ENCODE results near the gene PKP4. TPM values are rescaled to one million over a fixed set of nuclear protein-coding genes. Genes with fewer than 3 reads are reported as not detected.

The PKP4 gene
- total RNA-seq, 1 experiment from 2014 or later = 67.7 TPM

DNA sequence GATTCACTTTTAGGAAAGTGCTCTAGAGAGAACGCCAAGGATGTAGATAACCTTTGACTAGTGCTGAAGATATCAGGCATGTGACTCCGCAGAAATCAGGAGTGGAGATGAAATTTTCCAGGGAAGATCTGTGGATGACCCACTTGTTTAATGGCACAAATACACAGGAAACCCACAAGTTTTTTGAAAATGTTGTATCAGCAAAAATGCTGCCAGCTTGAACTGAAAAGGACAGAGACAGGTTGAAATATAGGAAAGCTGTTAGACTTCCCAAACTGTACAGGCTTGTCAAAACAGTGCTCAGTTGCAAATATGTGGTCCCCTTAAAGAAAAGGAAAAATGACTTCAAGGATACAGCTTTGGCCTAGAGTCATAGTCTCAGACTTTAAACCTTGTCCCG, 96.5 kb downstream of the PKP4 start:
- H3K9me3 ChIP-seq (ENCODE audit: low read depth, low read length, poor library complexity, severe bottlenecking) = no peaks in the 10 kb centered on the region
- ChIA-PET POLR2A (ENCODE audit: low non-redundant PET) (no interaction called here), CTCF (no interaction called here)
- intact Hi-C loops (cut with micrococcal nuclease; ENCODE audit: unreplicated experiment) = no loop called here
- no TSS peak for BruUV-seq (replicated peaks)
- H3K27ac ChIP-seq (ENCODE audit: low read depth, low read length, poor library complexity, severe bottlenecking) = no peak overlapping the region
- no peaks in the 10 kb centered on the region for H3K27me3 ChIP-seq (replicated peaks; ENCODE audit: insufficient read depth, low read depth, low read length, poor library complexity)
- no peak for DNase-seq (ENCODE audit: low spot score)
- TF ChIP-seq, protein P1, sequence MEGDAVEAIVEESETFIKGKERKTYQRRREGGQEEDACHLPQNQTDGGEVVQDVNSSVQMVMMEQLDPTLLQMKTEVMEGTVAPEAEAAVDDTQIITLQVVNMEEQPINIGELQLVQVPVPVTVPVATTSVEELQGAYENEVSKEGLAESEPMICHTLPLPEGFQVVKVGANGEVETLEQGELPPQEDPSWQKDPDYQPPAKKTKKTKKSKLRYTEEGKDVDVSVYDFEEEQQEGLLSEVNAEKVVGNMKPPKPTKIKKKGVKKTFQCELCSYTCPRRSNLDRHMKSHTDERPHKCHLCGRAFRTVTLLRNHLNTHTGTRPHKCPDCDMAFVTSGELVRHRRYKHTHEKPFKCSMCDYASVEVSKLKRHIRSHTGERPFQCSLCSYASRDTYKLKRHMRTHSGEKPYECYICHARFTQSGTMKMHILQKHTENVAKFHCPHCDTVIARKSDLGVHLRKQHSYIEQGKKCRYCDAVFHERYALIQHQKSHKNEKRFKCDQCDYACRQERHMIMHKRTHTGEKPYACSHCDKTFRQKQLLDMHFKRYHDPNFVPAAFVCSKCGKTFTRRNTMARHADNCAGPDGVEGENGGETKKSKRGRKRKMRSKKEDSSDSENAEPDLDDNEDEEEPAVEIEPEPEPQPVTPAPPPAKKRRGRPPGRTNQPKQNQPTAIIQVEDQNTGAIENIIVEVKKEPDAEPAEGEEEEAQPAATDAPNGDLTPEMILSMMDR (conservative IDR thresholded peaks at IDR 0.05; ENCODE audit: low read depth, low read length) = no peak
- no peak for TF ChIP-seq EZH2 (IDR thresholded peaks at IDR 0.05; ENCODE audit: borderline replicate concordance, low read depth, low read length, poor library complexity, severe bottlenecking)
- no peak overlapping the region for H3K4me3 ChIP-seq (ENCODE audit: low read depth, low read length, poor library complexity, severe bottlenecking)
- no peaks in the 10 kb centered on the region for H3K4me1 ChIP-seq (ENCODE audit: insufficient read depth, low read length, poor library complexity, severe bottlenecking)
- no peaks in the 10 kb centered on the region for H3K36me3 ChIP-seq (ENCODE audit: insufficient read depth, low read length, poor library complexity, severe bottlenecking)

DNA sequence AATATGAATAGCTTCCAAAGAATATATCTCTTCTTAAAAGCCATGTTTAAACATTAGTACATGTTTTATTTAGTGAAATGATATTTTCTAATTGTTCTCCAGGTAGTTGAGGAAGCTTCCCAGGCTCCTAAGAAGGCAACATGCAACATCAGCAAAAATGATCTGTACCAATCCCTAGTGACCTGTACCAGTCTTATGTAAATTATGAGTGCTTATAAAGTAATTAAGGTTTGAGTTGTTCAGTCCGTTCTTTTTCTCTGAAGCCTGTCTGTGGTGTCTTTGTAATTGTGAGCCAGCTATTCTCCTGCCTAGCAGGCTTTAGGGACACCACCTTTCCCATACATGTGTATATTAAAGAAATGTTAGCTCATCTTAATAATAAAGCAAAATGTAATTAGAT, 98.2 kb downstream of the PKP4 start:
- Histone ChIP-seq H3K4me1 (ENCODE audit: insufficient read depth, low read length, poor library complexity, severe bottlenecking) (no peaks in the 10 kb centered on the region), H3K9me3 (ENCODE audit: low read depth, low read length, poor library complexity, severe bottlenecking) (no peaks in the 10 kb centered on the region), H3K4me3 (ENCODE audit: low read depth, low read length, poor library complexity, severe bottlenecking) (no peak overlapping the region), H3K36me3 (ENCODE audit: insufficient read depth, low read length, poor library complexity, severe bottlenecking) (no peaks in the 10 kb centered on the region), H3K27me3 (replicated peaks; ENCODE audit: insufficient read depth, low read depth, low read length, poor library complexity) (no peaks in the 10 kb centered on the region), H3K27ac (ENCODE audit: low read depth, low read length, poor library complexity, severe bottlenecking) (no peak overlapping the region)
- no peak for DNase-seq (ENCODE audit: low spot score)
- BruUV-seq (replicated peaks) = no TSS peak
- ChIA-PET POLR2A (ENCODE audit: low non-redundant PET) (no interaction called here), CTCF (no interaction called here)
- TF ChIP-seq, protein P1 (conservative IDR thresholded peaks at IDR 0.05; ENCODE audit: low read depth, low read length) = no peak
- TF ChIP-seq EZH2 (IDR thresholded peaks at IDR 0.05; ENCODE audit: borderline replicate concordance, low read depth, low read length, poor library complexity, severe bottlenecking) = no peak
- intact Hi-C loops (cut with micrococcal nuclease; ENCODE audit: unreplicated experiment) = no loop called here

DNA sequence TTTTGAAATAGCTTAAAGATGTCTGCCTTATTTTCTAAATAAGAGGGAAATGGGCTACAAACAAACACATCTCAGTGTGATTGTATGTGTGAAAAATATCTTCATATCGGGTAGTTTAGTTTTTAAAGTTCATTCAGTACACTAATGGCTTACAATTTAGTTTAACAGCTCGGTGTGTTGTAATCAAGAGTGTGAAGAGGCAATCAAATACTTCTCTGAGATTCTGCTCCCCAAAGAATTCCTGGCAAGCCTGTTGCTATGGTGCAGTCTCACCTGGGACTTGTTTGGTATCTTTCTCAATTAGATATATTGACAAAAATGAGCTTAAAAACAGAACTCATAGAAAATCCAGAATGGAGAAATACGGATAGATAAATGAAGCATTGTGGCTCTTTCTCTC, 99.4 kb downstream of the PKP4 start:
- no peaks in the 10 kb centered on the region for H3K9me3 ChIP-seq (ENCODE audit: low read depth, low read length, poor library complexity, severe bottlenecking)
- H3K27ac ChIP-seq (ENCODE audit: low read depth, low read length, poor library complexity, severe bottlenecking) = no peak overlapping the region
- ChIA-PET CTCF (no interaction called here), POLR2A (ENCODE audit: low non-redundant PET) (no interaction called here)
- intact Hi-C loops (cut with micrococcal nuclease; ENCODE audit: unreplicated experiment) = no loop called here
- no peaks in the 10 kb centered on the region for H3K36me3 ChIP-seq (ENCODE audit: insufficient read depth, low read length, poor library complexity, severe bottlenecking)
- H3K27me3 ChIP-seq (replicated peaks; ENCODE audit: insufficient read depth, low read depth, low read length, poor library complexity) = no peaks in the 10 kb centered on the region
- no peak for TF ChIP-seq EZH2 (IDR thresholded peaks at IDR 0.05; ENCODE audit: borderline replicate concordance, low read depth, low read length, poor library complexity, severe bottlenecking)
- TF ChIP-seq, protein P1 (conservative IDR thresholded peaks at IDR 0.05; ENCODE audit: low read depth, low read length) = no peak
- H3K4me1 ChIP-seq (ENCODE audit: insufficient read depth, low read length, poor library complexity, severe bottlenecking) = no peaks in the 10 kb centered on the region
- no TSS peak for BruUV-seq (replicated peaks)
- no peak for DNase-seq (ENCODE audit: low spot score)
- H3K4me3 ChIP-seq (ENCODE audit: low read depth, low read length, poor library complexity, severe bottlenecking) = no peak overlapping the region

Data from A673 (cell line).